ENCODE measurements around the gene COL4A2.

The COL4A2 gene

GRCh38 chr13:110501188-110501587, 194.1 kb downstream of the COL4A2 start:
- H3K27ac ChIP-seq: no peak overlapping the region
- no peaks in the 10 kb centered on the region for H3K4me1 ChIP-seq (ENCODE audit: low read depth, poor library complexity, severe bottlenecking)
- TF ChIP-seq, protein P1, sequence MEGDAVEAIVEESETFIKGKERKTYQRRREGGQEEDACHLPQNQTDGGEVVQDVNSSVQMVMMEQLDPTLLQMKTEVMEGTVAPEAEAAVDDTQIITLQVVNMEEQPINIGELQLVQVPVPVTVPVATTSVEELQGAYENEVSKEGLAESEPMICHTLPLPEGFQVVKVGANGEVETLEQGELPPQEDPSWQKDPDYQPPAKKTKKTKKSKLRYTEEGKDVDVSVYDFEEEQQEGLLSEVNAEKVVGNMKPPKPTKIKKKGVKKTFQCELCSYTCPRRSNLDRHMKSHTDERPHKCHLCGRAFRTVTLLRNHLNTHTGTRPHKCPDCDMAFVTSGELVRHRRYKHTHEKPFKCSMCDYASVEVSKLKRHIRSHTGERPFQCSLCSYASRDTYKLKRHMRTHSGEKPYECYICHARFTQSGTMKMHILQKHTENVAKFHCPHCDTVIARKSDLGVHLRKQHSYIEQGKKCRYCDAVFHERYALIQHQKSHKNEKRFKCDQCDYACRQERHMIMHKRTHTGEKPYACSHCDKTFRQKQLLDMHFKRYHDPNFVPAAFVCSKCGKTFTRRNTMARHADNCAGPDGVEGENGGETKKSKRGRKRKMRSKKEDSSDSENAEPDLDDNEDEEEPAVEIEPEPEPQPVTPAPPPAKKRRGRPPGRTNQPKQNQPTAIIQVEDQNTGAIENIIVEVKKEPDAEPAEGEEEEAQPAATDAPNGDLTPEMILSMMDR (conservative IDR thresholded peaks at IDR 0.05; ENCODE audit: low read depth, low read length): no peak
- H3K79me2 ChIP-seq (ENCODE audit: insufficient read depth, low read depth): no peaks in the 10 kb centered on the region
- H2AFZ ChIP-seq (ENCODE audit: low read depth): no peak overlapping the region
- H3K4me2 ChIP-seq: no peak overlapping the region
- no peak overlapping the region for H3K4me3 ChIP-seq (IDR thresholded peaks at IDR 0.05; ENCODE audit: insufficient read depth, low read depth, low read length)
- H3K36me3 ChIP-seq (ENCODE audit: insufficient read depth): no peaks in the 10 kb centered on the region
- no peak overlapping the region for H3K9ac ChIP-seq
- no peaks in the 10 kb centered on the region for H4K20me1 ChIP-seq (ENCODE audit: insufficient read depth)
- H3K27me3 ChIP-seq (ENCODE audit: insufficient read depth, low read depth): no peaks in the 10 kb centered on the region

GRCh38 chr13:110503037-110503901, 196.2 kb downstream of the COL4A2 start:
- no peaks in the 10 kb centered on the region for H4K20me1 ChIP-seq (ENCODE audit: insufficient read depth)
- no peaks in the 10 kb centered on the region for H3K36me3 ChIP-seq (ENCODE audit: insufficient read depth)
- TF ChIP-seq, protein P1 (conservative IDR thresholded peaks at IDR 0.05; ENCODE audit: low read depth, low read length): no peak
- H3K4me1 ChIP-seq (ENCODE audit: low read depth, poor library complexity, severe bottlenecking): no peaks in the 10 kb centered on the region
- no peak overlapping the region for H2AFZ ChIP-seq (ENCODE audit: low read depth)
- H3K4me3 ChIP-seq (IDR thresholded peaks at IDR 0.05; ENCODE audit: insufficient read depth, low read depth, low read length): no peak overlapping the region
- H3K27ac ChIP-seq: no peak overlapping the region
- H3K79me2 ChIP-seq (ENCODE audit: insufficient read depth, low read depth): no peaks in the 10 kb centered on the region
- H3K9ac ChIP-seq: no peak overlapping the region
- no peaks in the 10 kb centered on the region for H3K27me3 ChIP-seq (ENCODE audit: insufficient read depth, low read depth)
- no peak overlapping the region for H3K4me2 ChIP-seq

- Histone ChIP-seq H3K79me2 (ENCODE audit: insufficient read depth, low read depth) (no peaks in the 10 kb centered on the region), H3K4me2 (no peak overlapping the region), H3K27ac (no peak overlapping the region), H3K4me3 (IDR thresholded peaks at IDR 0.05; ENCODE audit: insufficient read depth, low read depth, low read length) (no peak overlapping the region), H3K4me1 (ENCODE audit: low read depth, poor library complexity, severe bottlenecking) (no peaks in the 10 kb centered on the region), H4K20me1 (ENCODE audit: insufficient read depth) (no peaks in the 10 kb centered on the region), H3K27me3 (ENCODE audit: insufficient read depth, low read depth) (no peaks in the 10 kb centered on the region), H3K36me3 (ENCODE audit: insufficient read depth) (no peaks in the 10 kb centered on the region), H2AFZ (ENCODE audit: low read depth) (no peak overlapping the region), H3K9ac (no peak overlapping the region)
- TF ChIP-seq, protein P1 (conservative IDR thresholded peaks at IDR 0.05; ENCODE audit: low read depth, low read length): no peak
These were observed 197.0 kb downstream of the COL4A2 start for GRCh38 chr13:110503979-110504499.

GRCh38 chr13:110505594-110505993, 198.5 kb downstream of the COL4A2 start:
- no peak overlapping the region for H3K4me3 ChIP-seq (IDR thresholded peaks at IDR 0.05; ENCODE audit: insufficient read depth, low read depth, low read length)
- no peaks in the 10 kb centered on the region for H3K27me3 ChIP-seq (ENCODE audit: insufficient read depth, low read depth)
- H4K20me1 ChIP-seq (ENCODE audit: insufficient read depth): no peaks in the 10 kb centered on the region
- TF ChIP-seq, protein P1 (conservative IDR thresholded peaks at IDR 0.05; ENCODE audit: low read depth, low read length): no peak
- no peak overlapping the region for H3K27ac ChIP-seq
- H3K4me1 ChIP-seq (ENCODE audit: low read depth, poor library complexity, severe bottlenecking): no peaks in the 10 kb centered on the region
- H3K36me3 ChIP-seq (ENCODE audit: insufficient read depth): no peaks in the 10 kb centered on the region
- H3K79me2 ChIP-seq (ENCODE audit: insufficient read depth, low read depth): no peaks in the 10 kb centered on the region
- no peak overlapping the region for H3K9ac ChIP-seq
- H2AFZ ChIP-seq (ENCODE audit: low read depth): no peak overlapping the region
- H3K4me2 ChIP-seq: no peak overlapping the region
